ENCODE measurements around the gene ANO2. TPM values are rescaled to one million over a fixed set of nuclear protein-coding genes. Genes with fewer than 3 reads are reported as not detected.

The ANO2 gene
- total RNA-seq, 2 donors from 2014 or later = 14.3 to 28.5 TPM

- Histone ChIP-seq H3K27me3 (ENCODE audit: control insufficient read depth, insufficient read depth, low read length, poor library complexity, severe bottlenecking) (no peaks in the 10 kb centered on the region), H3K9me3 (ENCODE audit: control insufficient read depth, low read length) (no peaks in the 10 kb centered on the region), H3K9ac (ENCODE audit: extremely low read depth, low read length, poor library complexity, severe bottlenecking) (no peak overlapping the region), H3K27ac (ENCODE audit: low read depth, low read length) (no peak overlapping the region), H3K36me3 (ENCODE audit: control insufficient read depth, insufficient read depth, low read length) (no peaks in the 10 kb centered on the region), H3K4me1 (ENCODE audit: control insufficient read depth, insufficient read depth, low read length) (peaks cover 17% of the 10 kb centered on the region), H3K4me3 (ENCODE audit: low read length) (no peak overlapping the region)
- Mint-ChIP-seq H3K36me3 (ENCODE audit: low read depth) (peaks cover 4% of the 10 kb centered on the region), H3K4me3 (no peak overlapping the region), H3K27me3 (ENCODE audit: insufficient read depth) (peaks cover 2% of the 10 kb centered on the region), H3K9me3 (no peaks in the 10 kb centered on the region), H3K27ac (no peak overlapping the region), H3K4me1 (peaks cover 37% of the 10 kb centered on the region)
- DNase-seq = no peak
- no peak for TF ChIP-seq CTCF (conservative IDR thresholded peaks at IDR 0.05)
- 84 to 96% methylated on average over 5 of the region's 5 CpGs for WGBS, 2 experiments (ENCODE audit: insufficient coverage in 1 of 2, insufficient read length in 1 of 2)
These were observed 363.0 kb downstream of the ANO2 start for GRCh38 chr12:5582018-5582417.

- Histone ChIP-seq H3K36me3 (ENCODE audit: control insufficient read depth, insufficient read depth, low read length) (no peaks in the 10 kb centered on the region), H3K9me3 (ENCODE audit: control insufficient read depth, low read length) (no peaks in the 10 kb centered on the region), H3K27me3 (ENCODE audit: control insufficient read depth, insufficient read depth, low read length, poor library complexity, severe bottlenecking) (no peaks in the 10 kb centered on the region), H3K4me3 (ENCODE audit: low read length) (no peak overlapping the region), H3K9ac (ENCODE audit: extremely low read depth, low read length, poor library complexity, severe bottlenecking) (no peak overlapping the region), H3K4me1 (ENCODE audit: control insufficient read depth, insufficient read depth, low read length) (peaks cover 17% of the 10 kb centered on the region), H3K27ac (ENCODE audit: low read depth, low read length) (no peak overlapping the region)
- no peak overlapping the region for H3K27ac Mint-ChIP-seq
- H3K36me3 Mint-ChIP-seq (ENCODE audit: low read depth) = peaks cover 4% of the 10 kb centered on the region
- 90 to 92% methylated on average over 4 of the region's 4 CpGs for whole genome bisulfite sequencing, 2 experiments (ENCODE audit: insufficient coverage in 1 of 2, insufficient read length in 1 of 2)
- peaks cover 2% of the 10 kb centered on the region for H3K27me3 Mint-ChIP-seq (ENCODE audit: insufficient read depth)
- DNase-seq = no peak
- H3K4me3 Mint-ChIP-seq = no peak overlapping the region
- no peak for TF ChIP-seq CTCF (conservative IDR thresholded peaks at IDR 0.05)
- H3K4me1 Mint-ChIP-seq = peaks cover 37% of the 10 kb centered on the region
- H3K9me3 Mint-ChIP-seq = no peaks in the 10 kb centered on the region
These were observed 363.4 kb downstream of the ANO2 start for GRCh38 chr12:5581616-5582015.

GRCh38 chr12:5581019-5581418 is 364.0 kb downstream of the ANO2 start:
- Histone ChIP-seq H3K27ac (ENCODE audit: low read depth, low read length) (no peak overlapping the region), H3K4me3 (ENCODE audit: low read length) (no peak overlapping the region), H3K4me1 (ENCODE audit: control insufficient read depth, insufficient read depth, low read length) (peaks cover 11% of the 10 kb centered on the region), H3K36me3 (ENCODE audit: control insufficient read depth, insufficient read depth, low read length) (no peaks in the 10 kb centered on the region), H3K27me3 (ENCODE audit: control insufficient read depth, insufficient read depth, low read length, poor library complexity, severe bottlenecking) (no peaks in the 10 kb centered on the region), H3K9ac (ENCODE audit: extremely low read depth, low read length, poor library complexity, severe bottlenecking) (no peak overlapping the region), H3K9me3 (ENCODE audit: control insufficient read depth, low read length) (no peaks in the 10 kb centered on the region)
- TF ChIP-seq CTCF (conservative IDR thresholded peaks at IDR 0.05) = no peak
- no peaks in the 10 kb centered on the region for H3K9me3 Mint-ChIP-seq
- H3K4me3 Mint-ChIP-seq = no peak overlapping the region
- peaks cover 4% of the 10 kb centered on the region for H3K36me3 Mint-ChIP-seq (ENCODE audit: low read depth)
- 90% methylated on average over 2 to 3 of the region's 3 CpGs for WGBS, 2 experiments (ENCODE audit: insufficient coverage in 1 of 2, insufficient read length in 1 of 2)
- peaks cover 2% of the 10 kb centered on the region for H3K27me3 Mint-ChIP-seq (ENCODE audit: insufficient read depth)
- DNase-seq = no peak
- H3K4me1 Mint-ChIP-seq = peaks cover 32% of the 10 kb centered on the region
- no peak overlapping the region for H3K27ac Mint-ChIP-seq

All from endodermal cell (in vitro differentiated cells).